ENCODE results near the gene FMN1. TPM values are rescaled to one million over a fixed set of nuclear protein-coding genes. Genes with fewer than 3 reads are reported as not detected.

The FMN1 gene
- total and polyA plus RNA-seq, 2 of the 8 experiments (the other 6 are each of a cell fraction or from before 2014, with no cell fraction given): 0.27 to 3.7 TPM

GRCh38 chr15:33068511-33068990, 126.0 kb downstream of the FMN1 start:
- Histone ChIP-seq H3K18ac (ENCODE audit: extremely low read depth, low read length) (peak overlapping the region; percentile 49), H4K5ac (ENCODE audit: insufficient read length, low read depth, low read length) (no peak overlapping the region), H3K4me2 (ENCODE audit: insufficient read depth in 1 of 2, low read depth in 2 of 2, low read length in 2 of 2) (peak overlapping the region; percentile 59 to 67), H3K9ac (replicated peaks in 1 of 4; ENCODE audit: extremely low read depth in 1 of 4, low read depth in 3 of 4, low read length in 3 of 4) (no peak overlapping the region), H2BK5ac (ENCODE audit: low read depth, low read length) (peak overlapping the region; percentile 84; the same call in 1 of the 2 replicates), H3K23ac (ENCODE audit: insufficient read length) (no peak overlapping the region), H2BK120ac (replicated peaks; ENCODE audit: low read depth, low read length) (peak overlapping the region; percentile 59), H2BK12ac (ENCODE audit: low read depth, low read length) (peak overlapping the region; percentile 70), H3K14ac (ENCODE audit: insufficient read length) (no peak overlapping the region), H4K91ac (replicated peaks; ENCODE audit: insufficient read length, low read length) (peak overlapping the region; percentile 56), H3K9me3 (ENCODE audit: insufficient read depth in 2 of 2, low read depth in 1 of 2, low read length in 1 of 2) (no peaks in the 10 kb centered on the region), H2BK15ac (ENCODE audit: low read length) (no peak overlapping the region), H4K8ac (ENCODE audit: extremely low read depth, insufficient read depth, low read length) (no peak overlapping the region), H2AFZ (ENCODE audit: low read length) (peak overlapping the region; percentile 86; the same call in 1 of the 2 replicates), H2BK20ac (ENCODE audit: low read length) (peak overlapping the region; percentile 83; the same call in 1 of the 2 replicates), H3K79me2 (ENCODE audit: control insufficient read depth in 1 of 2, insufficient read depth in 2 of 2, low read length in 2 of 2) (no peaks in the 10 kb centered on the region), H2AK5ac (ENCODE audit: low read depth, low read length) (no peak overlapping the region), H3K79me1 (ENCODE audit: low read depth, low read length) (no peaks in the 10 kb centered on the region), H3K56ac (replicated peaks; ENCODE audit: insufficient read length, low read depth, low read length) (no peak overlapping the region), H4K20me1 (replicated peaks in 1 of 2; ENCODE audit: control insufficient read depth in 1 of 2, insufficient read depth in 2 of 2, low read length in 2 of 2) (no peaks in the 10 kb centered on the region), H3K4me3 (ENCODE audit: extremely low read depth in 1 of 4, insufficient read depth in 2 of 4, low read depth in 3 of 4, low read length in 4 of 4) (peak overlapping the region in 3 of 4 experiments; percentile 17 to 34 (median 26); a peak in 4 of 8 replicates), H3K4ac (replicated peaks; ENCODE audit: insufficient read length, low read depth, low read length) (no peak overlapping the region), H3K36me3 (ENCODE audit: control insufficient read depth in 2 of 4, insufficient read depth in 4 of 4, low read length in 3 of 4) (no peaks in the 10 kb centered on the region), H3K4me1 (replicated peaks in 1 of 4; ENCODE audit: control insufficient read depth in 3 of 4, insufficient read depth in 4 of 4, low read length in 3 of 4) (peaks cover 8 to 23% (median 19%) of the 10 kb centered on the region in 4 experiments), H3K27me3 (replicated peaks in 1 of 4; ENCODE audit: control insufficient read depth in 3 of 4, extremely low read depth in 1 of 4, insufficient read depth in 3 of 4, low read length in 3 of 4) (no peaks in the 10 kb centered on the region; a peak in 1 of 7 replicates), H3K23me2 (ENCODE audit: low read depth, low read length) (no peaks in the 10 kb centered on the region), H3K27ac (ENCODE audit: low read depth, low read length) (0 out of 2 replicates have a peak overlapping the region, but pooled peaks have one; percentile 28)
- CTCF ChIA-PET (ENCODE audit: partially characterized antibody): interaction anchor here (0.9 to 1.9 kb wide), 4 partner anchors 13 to 64 kb away, joined by 3 to 4 read pairs (median 4); no protein-coding TSS in a partner anchor
- POLR2A ChIA-PET (ENCODE audit: partially characterized antibody): interaction anchor here (1.3 to 1.8 kb wide), 3 partner anchors 15 to 46 kb away, joined by 3 to 7 read pairs (median 4); no protein-coding TSS in a partner anchor
- FAIRE-seq (peak; percentile 36), DNase-seq (ENCODE audit: low read depth in 1 of 2, low spot score in 2 of 2) (no peak)
- 33% methylated on average over 8 of the region's 8 CpGs; no CpG with 5 or more reads in 1 of the 2 experiments for WGBS, 2 experiments (ENCODE audit: extremely low coverage in 1 of 2, insufficient coverage in 1 of 2, insufficient read length in 1 of 2, insufficient replicate concordance in 2 of 2, low coverage in 1 of 2, low lambda C conversion rate in 2 of 2, missing lambda C conversion rate in 1 of 2)
- TF ChIP-seq CEBPB (IDR thresholded peaks at IDR 0.05; ENCODE audit: low read depth, low read length): peak; percentile 52; the same call in 1 of the 2 replicates
- no peak for TF ChIP-seq EZH2 (IDR thresholded peaks at IDR 0.05; ENCODE audit: low read depth, low read length, severe bottlenecking)
- 0 out of 2 replicates have a peak, but pooled peaks have one; percentile 33 for TF ChIP-seq SP1 (IDR thresholded peaks at IDR 0.05; ENCODE audit: low read depth, low read length)
- TF ChIP-seq NANOG (IDR thresholded peaks at IDR 0.05; ENCODE audit: insufficient read depth, low read depth, low read length, poor library complexity, severe bottlenecking): peak; percentile 71
- TF ChIP-seq YY1 (IDR thresholded peaks at IDR 0.05; ENCODE audit: low read depth, low read length): no peak
- no peak for TF ChIP-seq ZNF274 (IDR thresholded peaks at IDR 0.05; ENCODE audit: borderline replicate concordance, extremely low read depth, low read length)
